WTC11 (cell line): Measurements from ENCODE around the gene OXLD1.

ENCODE experiments used
- JUN ChIP-seq: sonication (generic); formaldehyde crosslinking; IDR thresholded peaks from 2 replicates; pipeline ENCODE4 v1.8.0; 2023; ENCODE audit warnings: mild to moderate bottlenecking, missing genetic modification reagents
- NFE2L1 ChIP-seq: sonication (generic); formaldehyde crosslinking; IDR thresholded peaks from 2 replicates; pipeline ENCODE4 v1.8.1; 2023; ENCODE audit warnings: missing genetic modification reagents
- STAT6 ChIP-seq: sonication (generic); formaldehyde crosslinking; conservative IDR thresholded peaks from 2 replicates; pipeline ENCODE4 v1.8.1; 2023; ENCODE audit warnings: mild to moderate bottlenecking, low read depth, missing genetic modification reagents, moderate library complexity
- TF ChIP-seq, protein P1 (sequence below): sonication (generic); formaldehyde crosslinking; IDR thresholded peaks from 2 replicates; pipeline ENCODE4 v1.8.0; 2022; ENCODE audit warnings: mild to moderate bottlenecking, missing genetic modification reagents
- TF ChIP-seq, protein P2 (sequence below): fragments of 200-600 bp; IDR thresholded peaks from 2 replicates; pipeline ENCODE4 v1.8.0; 2022; ENCODE audit warnings: antibody characterized with exemption
- TF ChIP-seq, protein P3 (sequence below): sonication (generic); formaldehyde crosslinking; IDR thresholded peaks from 2 replicates; pipeline ENCODE4 v1.8.1; 2023; ENCODE audit warnings: mild to moderate bottlenecking, missing genetic modification reagents, moderate library complexity

DNA sequence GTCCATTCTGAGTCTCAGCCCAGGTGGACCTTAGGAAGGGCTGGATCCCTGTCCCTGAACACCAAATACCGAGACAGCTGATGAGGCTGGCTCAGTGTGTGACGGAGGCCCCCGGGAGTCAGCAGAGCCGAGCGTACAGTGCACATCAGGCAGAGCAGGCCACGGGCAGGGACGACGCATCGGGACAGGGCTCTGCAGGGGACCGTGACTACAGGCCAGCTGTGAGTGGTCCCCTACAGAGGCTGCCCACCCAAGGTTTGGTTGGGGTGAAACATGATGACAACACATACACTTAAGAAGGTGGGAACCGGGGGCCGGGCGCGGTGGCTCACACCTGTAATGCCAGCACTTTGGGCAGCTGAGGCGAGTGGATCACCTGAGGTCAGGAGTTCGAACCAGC lies 6.5 kb upstream of the OXLD1 start:
- TF ChIP-seq, protein P1, sequence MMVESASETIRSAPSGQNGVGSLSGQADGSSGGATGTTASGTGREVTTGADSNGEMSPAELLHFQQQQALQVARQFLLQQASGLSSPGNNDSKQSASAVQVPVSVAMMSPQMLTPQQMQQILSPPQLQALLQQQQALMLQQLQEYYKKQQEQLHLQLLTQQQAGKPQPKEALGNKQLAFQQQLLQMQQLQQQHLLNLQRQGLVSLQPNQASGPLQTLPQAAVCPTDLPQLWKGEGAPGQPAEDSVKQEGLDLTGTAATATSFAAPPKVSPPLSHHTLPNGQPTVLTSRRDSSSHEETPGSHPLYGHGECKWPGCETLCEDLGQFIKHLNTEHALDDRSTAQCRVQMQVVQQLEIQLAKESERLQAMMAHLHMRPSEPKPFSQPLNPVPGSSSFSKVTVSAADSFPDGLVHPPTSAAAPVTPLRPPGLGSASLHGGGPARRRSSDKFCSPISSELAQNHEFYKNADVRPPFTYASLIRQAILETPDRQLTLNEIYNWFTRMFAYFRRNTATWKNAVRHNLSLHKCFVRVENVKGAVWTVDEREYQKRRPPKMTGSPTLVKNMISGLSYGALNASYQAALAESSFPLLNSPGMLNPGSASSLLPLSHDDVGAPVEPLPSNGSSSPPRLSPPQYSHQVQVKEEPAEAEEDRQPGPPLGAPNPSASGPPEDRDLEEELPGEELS (CRISPR knock-in tag) = no peak
- TF ChIP-seq NFE2L1 (CRISPR knock-in tag) (no peak), JUN (CRISPR knock-in tag) (no peak), STAT6 (no peak)
- TF ChIP-seq, protein P2, sequence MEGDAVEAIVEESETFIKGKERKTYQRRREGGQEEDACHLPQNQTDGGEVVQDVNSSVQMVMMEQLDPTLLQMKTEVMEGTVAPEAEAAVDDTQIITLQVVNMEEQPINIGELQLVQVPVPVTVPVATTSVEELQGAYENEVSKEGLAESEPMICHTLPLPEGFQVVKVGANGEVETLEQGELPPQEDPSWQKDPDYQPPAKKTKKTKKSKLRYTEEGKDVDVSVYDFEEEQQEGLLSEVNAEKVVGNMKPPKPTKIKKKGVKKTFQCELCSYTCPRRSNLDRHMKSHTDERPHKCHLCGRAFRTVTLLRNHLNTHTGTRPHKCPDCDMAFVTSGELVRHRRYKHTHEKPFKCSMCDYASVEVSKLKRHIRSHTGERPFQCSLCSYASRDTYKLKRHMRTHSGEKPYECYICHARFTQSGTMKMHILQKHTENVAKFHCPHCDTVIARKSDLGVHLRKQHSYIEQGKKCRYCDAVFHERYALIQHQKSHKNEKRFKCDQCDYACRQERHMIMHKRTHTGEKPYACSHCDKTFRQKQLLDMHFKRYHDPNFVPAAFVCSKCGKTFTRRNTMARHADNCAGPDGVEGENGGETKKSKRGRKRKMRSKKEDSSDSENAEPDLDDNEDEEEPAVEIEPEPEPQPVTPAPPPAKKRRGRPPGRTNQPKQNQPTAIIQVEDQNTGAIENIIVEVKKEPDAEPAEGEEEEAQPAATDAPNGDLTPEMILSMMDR = no peak
- TF ChIP-seq, protein P3, sequence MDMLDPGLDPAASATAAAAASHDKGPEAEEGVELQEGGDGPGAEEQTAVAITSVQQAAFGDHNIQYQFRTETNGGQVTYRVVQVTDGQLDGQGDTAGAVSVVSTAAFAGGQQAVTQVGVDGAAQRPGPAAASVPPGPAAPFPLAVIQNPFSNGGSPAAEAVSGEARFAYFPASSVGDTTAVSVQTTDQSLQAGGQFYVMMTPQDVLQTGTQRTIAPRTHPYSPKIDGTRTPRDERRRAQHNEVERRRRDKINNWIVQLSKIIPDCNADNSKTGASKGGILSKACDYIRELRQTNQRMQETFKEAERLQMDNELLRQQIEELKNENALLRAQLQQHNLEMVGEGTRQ (CRISPR knock-in tag) = no peak
